Mononuclear cell (primary cell): ENCODE data around the gene ZNF398. TPM values are rescaled to one million over a fixed set of nuclear protein-coding genes. Genes with fewer than 3 reads are reported as not detected.

ENCODE experiments used
- H3K27me3 ChIP-seq: 2 replicates; pipeline ENCODE4 v1.6.0; 2011; ENCODE audit warnings: low read length, control low read depth; ENCODE audit not compliant: insufficient read depth
- H3K4me1 ChIP-seq: 2 replicates; pipeline ENCODE4 v1.5.1; 2011; ENCODE audit warnings: mild to moderate bottlenecking, low read length, control low read depth; ENCODE audit not compliant: insufficient read depth
- H3K4me3 ChIP-seq: 2 replicates; pipeline ENCODE4 v1.5.1; 2011; ENCODE audit warnings: mild to moderate bottlenecking, low read length, moderate library complexity
- H3K9me3 ChIP-seq: 2 replicates; pipeline ENCODE4 v1.5.1; 2011; ENCODE audit warnings: low read depth, mild to moderate bottlenecking, control low read depth, low read length
- total RNA-seq: library from RNA; depleted of rRNA; stranded (reverse); fragments of >200 nt; gene quantifications from one replicate; pipeline ENCODE4 v1.2.3, GENCODE V29; 2012

The ZNF398 gene
- 18.7 TPM for total RNA-seq

GRCh38 chr7:149147072-149147751 is at the start of gene ZNF398:
Gene ZNF398, plus strand, starts transcription at chr7:149147453. Its CDS starts 290 bp downstream, at chr7:149147743.
- H3K4me3 ChIP-seq, result peak within 1 kb of the TSS; percentile 89
- peaks cover 44% of the 10 kb centered on the region for H3K4me1 ChIP-seq

GRCh38 chr7:149099058-149099457 is 48.2 kb upstream of the ZNF398 start:
- Histone ChIP-seq H3K4me3 (no peak overlapping the region), H3K27me3 (no peaks in the 10 kb centered on the region), H3K9me3 (no peaks in the 10 kb centered on the region), H3K4me1 (no peaks in the 10 kb centered on the region)

More at GRCh38 chr7:149147072-149147751, at the start of gene ZNF398:
- Histone ChIP-seq H3K27me3 (no peaks in the 10 kb centered on the region), H3K9me3 (no peaks in the 10 kb centered on the region)

GRCh38 chr7:149100821-149101220 is 46.4 kb upstream of the ZNF398 start:
- Histone ChIP-seq H3K4me3 (no peak overlapping the region), H3K27me3 (no peaks in the 10 kb centered on the region), H3K4me1 (no peaks in the 10 kb centered on the region), H3K9me3 (no peaks in the 10 kb centered on the region)

GRCh38 chr7:149102666-149103065 is 44.6 kb upstream of the ZNF398 start:
- Histone ChIP-seq H3K9me3 (no peaks in the 10 kb centered on the region), H3K4me1 (no peaks in the 10 kb centered on the region), H3K27me3 (no peaks in the 10 kb centered on the region)

GRCh38 chr7:149103424-149103823 is 43.8 kb upstream of the ZNF398 start:
- no peak overlapping the region for H3K4me3 ChIP-seq
- no peaks in the 10 kb centered on the region for H3K27me3 ChIP-seq
- H3K9me3 ChIP-seq, result no peaks in the 10 kb centered on the region
- H3K4me1 ChIP-seq, result no peaks in the 10 kb centered on the region

More at GRCh38 chr7:149102666-149103065, 44.6 kb upstream of the ZNF398 start:
- no peak overlapping the region for H3K4me3 ChIP-seq

GRCh38 chr7:149104214-149104613 is 43.0 kb upstream of the ZNF398 start:
- H3K4me1 ChIP-seq, result no peaks in the 10 kb centered on the region
- H3K9me3 ChIP-seq, result no peaks in the 10 kb centered on the region
- no peak overlapping the region for H3K4me3 ChIP-seq
- no peaks in the 10 kb centered on the region for H3K27me3 ChIP-seq

- H3K4me1 ChIP-seq, result no peaks in the 10 kb centered on the region
- H3K27me3 ChIP-seq, result no peaks in the 10 kb centered on the region
- no peaks in the 10 kb centered on the region for H3K9me3 ChIP-seq
- H3K4me3 ChIP-seq, result no peak overlapping the region
Measured at GRCh38 chr7:149104749-149105148, 42.5 kb upstream of the ZNF398 start.

- H3K4me1 ChIP-seq, result no peaks in the 10 kb centered on the region
- H3K9me3 ChIP-seq, result no peaks in the 10 kb centered on the region
- no peak overlapping the region for H3K4me3 ChIP-seq
- no peaks in the 10 kb centered on the region for H3K27me3 ChIP-seq
Measured at GRCh38 chr7:149109969-149110368, 37.3 kb upstream of the ZNF398 start.

GRCh38 chr7:149125189-149125862 is 21.9 kb upstream of the ZNF398 start:
- Histone ChIP-seq H3K27me3 (no peaks in the 10 kb centered on the region), H3K4me1 (peaks cover 16% of the 10 kb centered on the region), H3K9me3 (peaks cover 1% of the 10 kb centered on the region), H3K4me3 (peak overlapping the region; percentile 88)

GRCh38 chr7:149125863-149126661 is 21.2 kb upstream of the ZNF398 start, which contains the start of gene ZNF425:
Gene ZNF425, minus strand, starts transcription at chr7:149126324. Its CDS starts 111 bp downstream, at chr7:149126213.
- H3K4me3 ChIP-seq, result peak within 1 kb of the TSS; percentile 88
- H3K27me3 ChIP-seq, result no peaks in the 10 kb centered on the region
- H3K9me3 ChIP-seq, result peaks cover 9% of the 10 kb centered on the region

GRCh38 chr7:149126662-149127266 is 20.5 kb upstream of the ZNF398 start:
- H3K9me3 ChIP-seq, result peaks cover 15% of the 10 kb centered on the region
- H3K27me3 ChIP-seq, result no peaks in the 10 kb centered on the region
- peaks cover 16% of the 10 kb centered on the region for H3K4me1 ChIP-seq
- peak overlapping the region; percentile 88 for H3K4me3 ChIP-seq

More at GRCh38 chr7:149125863-149126661, 21.2 kb upstream of the ZNF398 start, which contains the start of gene ZNF425:
- H3K4me1 ChIP-seq, result peaks cover 16% of the 10 kb centered on the region

GRCh38 chr7:149130572-149131198 is 16.6 kb upstream of the ZNF398 start:
- Histone ChIP-seq H3K9me3 (peaks cover 15% of the 10 kb centered on the region), H3K27me3 (no peaks in the 10 kb centered on the region), H3K4me3 (no peak overlapping the region), H3K4me1 (peaks cover 8% of the 10 kb centered on the region)

- H3K4me1 ChIP-seq, result peaks cover under 1% of the 10 kb centered on the region
- no peak overlapping the region for H3K4me3 ChIP-seq
- H3K27me3 ChIP-seq, result no peaks in the 10 kb centered on the region
- H3K9me3 ChIP-seq, result peaks cover 15% of the 10 kb centered on the region
Measured at GRCh38 chr7:149133028-149133710, 14.1 kb upstream of the ZNF398 start.

- Histone ChIP-seq H3K27me3 (no peaks in the 10 kb centered on the region), H3K4me3 (no peak overlapping the region), H3K9me3 (peaks cover 5% of the 10 kb centered on the region), H3K4me1 (no peaks in the 10 kb centered on the region)
Measured at GRCh38 chr7:149136118-149136517, 11.1 kb upstream of the ZNF398 start.
